Activated CD4-positive, alpha-beta T cell treated with anti-CD3 and anti-CD28 coated beads for 48 hours (primary cell): ENCODE results near the gene ATF4.
A peak's percentile ranks its signal among the peaks of the same experiment; 100 is the strongest.
"Not testable (repeated sequence)": the region's sequence is repeated elsewhere in the genome, so short reads cannot be mapped to it uniquely, and the experiment has no call there.

Source experiments
- DNase-seq: peaks from one replicate; pipeline ENCODE4 v3.0.0-alpha.2; 2020

Gene ATF4

DNA sequence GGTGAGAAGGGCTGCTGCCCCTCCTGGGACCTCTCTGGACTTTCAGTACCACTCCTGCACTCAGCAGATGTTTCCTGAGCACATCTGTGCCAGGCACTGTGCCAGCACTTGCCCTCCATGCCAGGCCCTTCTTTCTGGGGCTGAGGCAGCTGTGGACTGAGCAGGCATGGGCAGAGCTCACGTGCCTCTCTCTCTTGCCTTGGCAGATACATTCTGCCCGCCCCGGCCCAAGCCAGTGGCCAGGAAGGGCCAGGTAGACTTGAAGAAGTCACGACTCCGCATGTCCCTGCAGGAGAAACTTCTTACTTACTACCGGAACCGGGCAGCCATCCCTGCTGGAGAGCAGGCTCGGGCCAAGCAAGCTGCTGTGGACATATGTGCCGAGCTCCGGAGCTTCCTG is 8.3 kb upstream of the ATF4 start:
- DNase-seq, result no peak

DNA sequence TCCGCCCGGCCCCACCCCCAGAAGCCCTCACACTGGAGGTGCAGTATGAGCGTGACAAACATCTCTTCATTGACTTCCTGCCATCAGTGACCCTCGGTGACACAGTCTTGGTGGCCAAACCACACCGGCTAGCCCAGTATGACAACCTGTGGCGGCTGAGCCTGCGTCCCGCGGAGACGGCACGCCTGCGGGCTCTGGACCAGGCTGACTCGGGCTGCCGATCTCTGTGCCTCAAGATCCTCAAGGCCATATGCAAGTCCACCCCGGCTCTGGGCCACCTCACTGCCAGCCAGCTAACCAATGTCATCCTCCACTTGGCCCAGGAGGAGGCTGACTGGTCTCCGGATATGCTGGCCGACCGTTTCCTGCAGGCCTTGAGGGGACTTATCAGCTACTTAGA is 6.6 kb upstream of the ATF4 start:
- no peak for DNase-seq

DNA sequence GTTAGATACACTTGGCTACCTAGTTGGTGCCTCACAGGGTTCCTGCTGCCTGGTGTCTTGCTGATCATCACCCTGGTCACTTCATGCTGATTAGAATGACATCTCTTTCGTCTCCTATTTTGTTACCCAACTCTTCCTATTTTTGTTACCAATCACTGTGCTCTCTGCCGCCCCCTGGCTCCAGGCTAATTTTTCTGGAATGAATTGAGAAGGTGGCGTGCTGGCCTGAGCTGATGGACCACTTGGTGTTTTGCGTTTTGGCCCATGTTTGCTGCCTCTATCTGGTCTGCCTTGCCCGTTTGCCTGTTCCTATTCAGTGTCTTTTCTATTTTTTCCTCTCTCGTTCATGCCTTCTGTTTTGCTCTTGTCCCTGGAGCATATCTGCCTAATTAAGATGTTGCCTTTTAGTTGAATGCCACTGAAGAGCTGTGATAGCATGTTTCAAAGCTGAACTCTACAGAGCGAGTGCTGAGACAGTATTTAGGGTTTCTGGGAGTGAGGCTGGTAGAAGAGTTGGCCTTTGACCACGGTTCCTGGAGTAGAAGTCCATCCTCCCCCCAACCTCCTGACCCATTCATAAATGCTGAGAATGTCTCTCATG is 5.9 kb upstream of the ATF4 start:
- peak; percentile 65 for DNase-seq

DNA sequence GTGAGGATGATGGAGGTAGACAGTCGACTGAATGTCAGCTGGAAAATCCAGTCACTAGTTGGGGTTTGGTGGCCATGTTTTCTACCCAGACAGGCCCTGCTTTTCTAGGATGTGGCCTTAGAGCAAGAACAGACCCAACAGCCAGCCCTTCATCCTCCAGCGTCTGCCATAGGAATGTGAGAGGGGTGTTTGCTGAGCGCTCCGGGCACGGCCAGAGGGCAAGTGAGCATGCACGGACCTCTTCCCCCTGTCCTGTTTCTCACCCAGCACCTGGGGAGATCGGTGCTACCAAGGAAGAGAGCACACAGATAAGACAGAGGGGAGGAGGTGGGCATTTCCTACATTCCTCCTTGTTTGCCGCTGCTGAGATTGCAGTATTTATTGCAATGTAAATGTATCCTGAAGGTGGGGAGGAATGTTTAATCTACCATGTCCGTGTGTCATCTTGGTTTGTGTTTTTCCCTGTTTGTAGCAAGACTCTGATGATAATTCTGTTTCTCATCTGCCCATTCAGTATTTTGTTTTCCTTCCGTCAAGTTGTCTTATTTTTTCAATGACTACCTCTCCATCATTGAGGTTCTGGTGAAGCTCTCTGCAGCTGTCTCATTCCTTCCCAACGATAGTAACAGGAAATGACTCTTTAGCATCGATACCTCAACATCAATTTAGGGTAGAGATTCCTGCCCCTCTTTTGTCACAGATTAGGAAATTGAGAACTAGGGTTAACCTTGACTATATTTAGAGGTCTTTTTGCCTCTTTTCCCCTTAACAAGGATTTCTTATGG is 4.9 kb upstream of the ATF4 start:
- no peak for DNase-seq

DNA sequence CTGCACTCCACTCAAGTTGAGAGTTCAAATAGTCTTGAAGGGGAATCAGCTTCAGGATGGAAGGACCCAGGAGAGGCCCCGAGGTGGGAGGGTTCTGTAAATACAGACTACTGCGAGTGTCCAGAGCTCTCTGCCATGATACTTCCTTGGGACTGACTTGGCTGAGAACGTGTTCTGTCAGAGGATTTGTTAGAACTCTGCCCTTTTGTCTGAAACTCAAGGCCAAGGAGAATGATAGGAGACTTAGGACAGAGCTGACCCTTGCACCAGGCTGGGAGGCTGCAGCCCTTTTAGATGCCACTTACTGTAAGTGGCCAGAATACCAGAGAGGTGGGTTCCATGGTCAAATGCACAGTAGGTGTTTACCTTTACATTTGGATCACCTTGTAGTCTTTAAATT is 2.9 kb upstream of the ATF4 start:
- DNase-seq, result no peak

DNA sequence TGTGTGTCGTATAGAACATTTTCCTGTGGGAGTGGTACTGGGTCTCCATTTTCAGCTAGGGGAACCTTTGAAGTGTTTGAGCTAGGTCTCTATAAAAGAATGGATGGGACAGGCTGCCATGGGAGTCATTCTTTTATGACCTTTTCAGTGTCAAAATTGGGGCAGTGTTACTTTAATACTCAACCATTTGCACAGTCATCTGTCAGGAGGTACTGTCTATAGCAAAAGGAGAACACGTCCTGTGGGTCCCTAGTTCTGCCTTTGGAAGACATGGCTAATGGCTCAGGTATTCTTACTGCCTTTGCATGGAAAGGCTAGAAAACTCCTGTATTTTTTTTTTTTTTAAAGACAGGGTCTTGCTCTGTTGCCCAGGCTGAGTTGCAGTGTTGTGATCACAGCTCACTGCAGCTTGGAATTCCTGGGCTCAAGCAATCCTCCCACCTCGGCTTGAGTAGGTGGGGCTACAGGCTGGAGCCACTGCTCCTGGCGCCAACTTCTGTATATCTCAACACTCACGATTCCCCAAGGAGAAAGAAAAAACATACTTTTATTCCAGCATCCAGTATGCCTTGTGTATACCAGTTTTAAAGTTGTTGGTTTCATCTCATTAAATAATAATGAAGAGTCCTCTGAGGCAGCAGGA is 2.1 kb upstream of the ATF4 start:
- no peak for DNase-seq

DNA sequence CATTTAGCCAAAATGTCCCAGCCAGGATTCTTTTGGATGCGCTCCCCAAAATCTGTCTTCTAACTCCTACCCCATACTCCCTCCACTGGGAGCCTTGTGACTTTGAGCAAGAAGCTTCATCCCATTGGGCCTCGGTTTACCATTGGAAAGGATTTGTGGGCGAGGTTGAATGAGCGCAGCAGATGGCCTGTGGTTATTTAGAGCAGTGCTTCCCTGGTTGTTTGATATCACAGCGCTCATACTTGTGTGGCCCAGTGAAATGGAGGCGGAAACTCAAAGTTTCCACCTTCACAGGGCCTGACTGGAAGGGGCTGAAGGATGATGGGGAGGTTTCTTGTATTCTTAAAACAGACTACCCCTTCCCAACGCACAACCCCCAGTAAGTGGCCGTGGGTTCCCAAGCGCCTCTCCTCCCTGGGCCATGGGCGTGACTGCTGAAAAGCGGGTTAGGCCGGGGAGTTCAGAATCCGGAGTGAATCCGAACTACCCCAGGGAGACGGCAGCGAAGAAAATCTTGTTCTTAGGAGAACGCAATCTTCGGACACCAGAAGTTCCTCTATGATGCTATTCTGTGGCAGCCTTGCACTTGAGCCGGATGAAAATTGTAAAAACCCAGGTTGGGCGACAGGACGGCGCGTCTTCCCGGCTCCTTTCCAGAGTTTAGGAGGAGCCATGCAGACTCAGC is 1.2 kb upstream of the ATF4 start:
- peak; percentile 57 for DNase-seq

DNA sequence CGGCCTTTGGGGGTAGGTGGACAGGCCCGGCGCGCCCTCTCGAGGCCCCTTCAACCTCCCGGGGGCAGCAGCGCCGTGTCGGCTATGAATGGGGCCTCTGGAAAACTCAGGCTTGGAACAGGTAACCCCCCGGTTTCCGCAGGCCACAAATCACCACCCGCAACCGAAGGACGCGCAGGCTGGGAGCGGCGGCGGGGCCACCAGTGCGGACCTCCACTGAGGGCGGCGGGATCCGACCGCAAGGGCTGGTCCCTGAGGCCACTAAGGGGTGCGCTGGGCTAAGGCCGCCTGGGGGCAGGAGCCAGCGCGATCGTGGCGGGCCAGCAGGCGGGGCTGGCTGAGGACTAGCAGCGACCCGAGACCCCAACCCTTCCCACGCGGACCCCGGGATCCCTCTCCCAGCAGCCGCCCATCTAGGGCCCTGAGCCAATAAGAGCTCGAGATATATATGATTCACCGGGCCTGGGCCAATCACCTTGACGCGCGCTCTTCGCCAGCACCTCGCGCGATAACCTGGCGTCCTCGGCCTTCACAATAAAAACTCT is 609 bp upstream of the ATF4 start:
- peak; percentile 97 for DNase-seq

DNA sequence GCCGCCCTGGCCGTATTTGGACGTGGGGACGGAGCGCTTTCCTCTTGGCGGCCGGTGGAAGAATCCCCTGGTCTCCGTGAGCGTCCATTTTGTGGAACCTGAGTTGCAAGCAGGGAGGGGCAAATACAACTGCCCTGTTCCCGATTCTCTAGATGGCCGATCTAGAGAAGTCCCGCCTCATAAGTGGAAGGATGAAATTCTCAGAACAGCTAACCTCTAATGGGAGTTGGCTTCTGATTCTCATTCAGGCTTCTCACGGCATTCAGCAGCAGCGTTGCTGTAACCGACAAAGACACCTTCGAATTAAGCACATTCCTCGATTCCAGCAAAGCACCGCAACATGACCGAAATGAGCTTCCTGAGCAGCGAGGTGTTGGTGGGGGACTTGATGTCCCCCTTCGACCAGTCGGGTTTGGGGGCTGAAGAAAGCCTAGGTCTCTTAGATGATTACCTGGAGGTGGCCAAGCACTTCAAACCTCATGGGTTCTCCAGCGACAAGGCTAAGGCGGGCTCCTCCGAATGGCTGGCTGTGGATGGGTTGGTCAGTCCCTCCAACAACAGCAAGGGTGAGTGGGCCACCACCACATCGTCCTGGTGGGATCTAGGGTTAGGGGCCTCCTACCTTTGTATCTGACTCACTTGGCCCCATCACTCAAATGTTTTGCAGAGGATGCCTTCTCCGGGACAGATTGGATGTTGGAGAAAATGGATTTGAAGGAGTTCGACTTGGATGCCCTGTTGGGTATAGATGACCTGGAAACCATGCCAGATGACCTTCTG is 934 bp downstream of the ATF4 start:
- not testable (repeated sequence) for DNase-seq

DNA sequence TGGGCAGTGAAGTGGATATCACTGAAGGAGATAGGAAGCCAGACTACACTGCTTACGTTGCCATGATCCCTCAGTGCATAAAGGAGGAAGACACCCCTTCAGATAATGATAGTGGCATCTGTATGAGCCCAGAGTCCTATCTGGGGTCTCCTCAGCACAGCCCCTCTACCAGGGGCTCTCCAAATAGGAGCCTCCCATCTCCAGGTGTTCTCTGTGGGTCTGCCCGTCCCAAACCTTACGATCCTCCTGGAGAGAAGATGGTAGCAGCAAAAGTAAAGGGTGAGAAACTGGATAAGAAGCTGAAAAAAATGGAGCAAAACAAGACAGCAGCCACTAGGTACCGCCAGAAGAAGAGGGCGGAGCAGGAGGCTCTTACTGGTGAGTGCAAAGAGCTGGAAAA is 1.7 kb downstream of the ATF4 start:
- DNase-seq, result not testable (repeated sequence)

DNA sequence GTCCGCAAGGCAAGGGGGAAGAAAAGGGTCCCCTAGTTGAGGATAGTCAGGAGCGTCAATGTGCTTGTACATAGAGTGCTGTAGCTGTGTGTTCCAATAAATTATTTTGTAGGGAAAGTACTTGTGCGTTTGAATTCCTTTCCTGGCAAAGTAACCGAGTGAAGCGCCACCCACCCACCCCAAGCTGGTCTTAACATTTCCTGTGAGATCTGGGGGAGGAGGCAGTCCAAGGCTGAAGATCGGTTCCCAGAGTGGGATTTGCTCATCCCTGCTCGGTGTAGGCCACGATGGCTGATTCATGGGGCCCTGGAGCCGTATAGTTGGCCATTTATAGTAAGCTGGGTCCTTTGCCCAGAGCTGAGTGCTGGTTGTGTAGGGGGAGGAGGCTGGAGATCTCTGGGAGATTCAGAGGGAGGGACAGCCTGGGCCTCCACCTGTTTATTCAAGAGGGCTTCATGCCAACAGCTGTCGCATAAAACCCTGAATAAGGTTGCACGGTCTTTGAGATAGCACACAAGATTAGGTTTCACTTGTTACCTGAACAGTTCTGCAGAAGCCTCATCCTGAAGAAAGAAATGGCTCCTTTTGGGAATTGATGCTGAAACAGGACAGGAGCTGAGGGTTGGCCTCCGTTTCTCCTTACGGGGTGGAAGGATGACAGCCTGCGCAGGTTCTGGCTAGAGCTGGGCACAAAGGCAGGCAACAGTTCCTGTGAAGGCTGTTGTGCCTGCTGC is 2.4 kb downstream of the ATF4 start:
- peak; percentile 61 for DNase-seq

DNA sequence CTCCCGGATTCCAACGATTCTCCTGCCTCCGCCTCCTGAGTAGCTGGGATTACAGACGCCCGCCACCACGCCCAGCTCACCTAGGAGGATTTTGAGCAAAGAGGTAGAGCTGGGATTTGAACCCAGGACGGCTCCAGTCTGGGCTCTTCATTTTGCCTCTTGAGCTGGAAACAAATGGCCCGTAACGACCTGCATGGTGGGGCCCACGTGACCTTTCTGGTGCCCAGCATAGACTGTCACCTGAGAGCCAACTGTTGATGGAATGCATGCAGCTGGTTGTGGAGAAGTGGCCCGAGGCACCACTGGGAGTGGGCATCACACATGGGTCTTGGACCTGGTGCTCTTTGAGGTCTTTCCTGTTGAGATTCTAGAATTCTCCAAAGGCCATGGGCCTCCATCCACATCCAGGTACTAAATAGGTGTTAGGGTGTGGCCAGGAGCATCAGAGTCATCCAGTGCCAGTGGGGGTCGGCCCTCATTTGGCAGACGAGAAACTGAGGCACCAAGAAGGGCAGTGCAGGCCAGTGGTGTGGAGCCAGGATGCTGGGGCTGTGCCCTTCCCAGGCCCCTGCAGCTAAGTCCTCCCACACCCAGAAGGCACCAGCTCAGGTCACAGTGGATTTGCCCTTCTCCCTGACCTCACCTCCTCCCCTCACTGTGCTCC is 3.9 kb downstream of the ATF4 start:
- DNase-seq, result no peak

DNA sequence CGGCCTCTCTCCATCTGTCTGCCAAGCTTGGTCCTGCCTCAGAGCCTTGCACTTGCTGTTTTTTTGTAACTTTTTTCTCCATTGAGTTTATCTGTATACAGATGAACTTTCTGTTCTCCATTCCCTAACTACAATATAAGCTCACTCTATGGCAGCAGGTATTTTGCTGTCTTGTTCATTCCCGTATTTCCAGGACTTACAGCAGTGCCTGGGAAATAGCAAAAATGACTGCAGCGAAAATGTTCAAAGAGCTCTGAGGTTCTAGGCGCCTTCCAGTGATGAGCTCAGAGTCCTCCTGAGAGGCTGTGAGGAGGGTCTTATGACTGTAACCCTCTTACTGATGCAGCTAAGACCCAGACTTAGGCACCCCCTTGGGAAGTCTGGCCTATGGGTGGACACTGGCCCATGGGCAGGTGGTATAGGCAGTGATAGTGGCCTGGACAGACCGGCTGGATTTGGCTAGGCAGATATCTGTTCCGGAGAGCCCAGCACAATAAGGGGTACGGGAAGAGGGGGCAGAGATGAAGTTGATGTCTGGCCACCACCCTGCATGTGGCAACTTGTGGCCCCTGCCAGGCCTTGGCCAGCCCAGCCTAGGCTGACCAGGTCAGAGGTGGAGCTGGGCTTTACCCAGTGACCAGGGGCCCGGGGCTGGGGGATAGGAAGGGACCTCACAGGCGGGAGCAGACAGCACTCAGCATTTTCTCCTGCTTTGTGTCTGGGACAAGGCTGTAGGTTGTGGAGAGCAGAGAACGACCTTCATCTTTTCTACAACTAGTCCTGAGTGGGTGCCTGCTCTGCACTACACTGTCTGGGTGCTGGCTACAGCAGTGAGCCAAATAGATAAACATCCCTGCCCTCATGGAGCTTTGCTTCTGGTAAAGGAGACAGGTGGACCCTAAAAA is 4.6 kb downstream of the ATF4 start:
- DNase-seq, result no peak

DNA sequence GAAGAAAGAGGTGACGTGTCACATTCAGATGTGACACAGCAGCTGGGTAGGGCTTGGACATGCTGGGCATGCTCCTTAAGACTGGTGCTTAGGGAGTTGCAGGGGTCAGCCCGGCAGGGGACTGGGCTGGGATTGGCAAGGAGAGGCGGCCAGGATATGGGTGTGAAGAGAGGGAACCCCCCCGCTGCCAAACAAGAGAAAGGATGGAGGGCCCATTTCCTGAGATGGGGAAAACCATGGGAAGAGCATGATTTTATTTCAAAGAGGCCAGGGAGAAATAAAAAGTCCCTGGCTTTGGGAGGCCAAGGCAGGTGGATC is 5.3 kb downstream of the ATF4 start:
- DNase-seq, result no peak

DNA sequence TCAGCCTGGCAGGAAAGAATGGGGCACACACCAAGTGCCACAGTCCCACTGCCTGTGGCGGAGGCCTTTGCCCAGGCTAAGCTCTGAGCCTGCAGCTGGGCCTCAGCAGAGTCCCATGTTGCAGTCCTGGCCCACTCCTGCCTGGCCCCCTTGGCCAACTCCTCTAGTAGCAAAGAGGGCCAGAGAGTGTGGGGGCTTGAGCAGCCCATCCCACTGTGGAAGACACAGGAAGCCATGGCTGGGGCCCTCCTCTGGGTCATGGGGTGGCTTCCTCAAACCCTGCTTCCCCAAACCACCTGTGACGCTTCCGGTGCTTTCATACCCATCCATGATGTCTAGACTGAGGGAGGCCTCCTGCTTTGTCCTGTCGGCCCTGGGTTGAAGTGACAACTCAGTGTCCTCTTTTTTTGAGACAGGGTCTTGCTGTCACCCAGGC is 6.4 kb downstream of the ATF4 start:
- DNase-seq, result no peak

DNA sequence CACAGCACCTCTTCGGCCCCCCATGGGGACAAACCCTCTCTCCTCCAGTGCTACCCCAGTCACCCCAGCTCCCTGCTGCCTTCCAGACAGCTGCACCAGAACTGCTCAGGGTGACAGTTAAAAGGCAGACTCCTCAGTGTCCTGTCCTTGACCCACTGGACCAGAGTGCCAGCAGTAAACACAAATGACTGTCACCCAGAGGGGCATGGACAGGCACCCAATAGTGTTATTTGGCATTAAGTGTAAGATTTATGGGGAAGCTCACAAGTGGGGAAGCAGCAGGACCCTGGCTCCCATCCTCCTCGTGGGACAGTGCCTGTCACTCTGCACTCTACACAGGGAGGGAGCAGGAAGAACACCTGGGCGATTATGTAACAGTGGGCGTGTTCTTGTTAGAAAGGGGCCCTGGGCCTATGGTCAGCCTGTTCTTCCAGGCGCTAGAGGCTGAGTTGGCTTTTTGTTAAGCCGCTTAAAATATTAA is 7.2 kb downstream of the ATF4 start:
- no peak for DNase-seq

DNA sequence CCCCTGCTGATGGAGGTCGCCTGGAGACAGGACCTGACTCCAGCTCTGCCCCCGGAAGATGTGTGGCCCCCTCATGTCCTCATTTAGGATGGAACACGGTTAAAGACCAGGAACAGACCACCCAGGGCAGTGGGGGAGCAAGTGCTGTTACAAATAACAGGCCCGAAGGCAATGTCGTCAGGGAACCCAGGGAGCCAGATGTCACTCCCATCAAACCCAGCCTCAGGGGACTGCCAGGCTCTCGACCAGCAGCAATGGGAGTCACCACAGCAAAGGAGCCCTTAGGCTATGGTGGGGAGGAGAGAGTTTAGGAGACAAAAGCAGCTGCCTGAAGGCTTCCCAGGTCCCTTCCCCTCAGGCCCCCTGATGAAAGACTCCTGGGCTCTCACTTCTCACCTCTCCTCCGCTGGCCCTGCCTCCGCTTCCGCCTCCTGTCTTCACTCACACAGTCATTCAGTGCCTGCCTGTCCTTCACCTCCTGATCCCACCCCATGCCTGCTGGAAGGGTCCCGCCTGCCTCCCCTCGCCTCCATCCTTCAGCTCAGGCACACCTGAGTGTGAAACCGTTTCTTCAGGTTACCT is 7.8 kb downstream of the ATF4 start:
- no peak for DNase-seq

DNA sequence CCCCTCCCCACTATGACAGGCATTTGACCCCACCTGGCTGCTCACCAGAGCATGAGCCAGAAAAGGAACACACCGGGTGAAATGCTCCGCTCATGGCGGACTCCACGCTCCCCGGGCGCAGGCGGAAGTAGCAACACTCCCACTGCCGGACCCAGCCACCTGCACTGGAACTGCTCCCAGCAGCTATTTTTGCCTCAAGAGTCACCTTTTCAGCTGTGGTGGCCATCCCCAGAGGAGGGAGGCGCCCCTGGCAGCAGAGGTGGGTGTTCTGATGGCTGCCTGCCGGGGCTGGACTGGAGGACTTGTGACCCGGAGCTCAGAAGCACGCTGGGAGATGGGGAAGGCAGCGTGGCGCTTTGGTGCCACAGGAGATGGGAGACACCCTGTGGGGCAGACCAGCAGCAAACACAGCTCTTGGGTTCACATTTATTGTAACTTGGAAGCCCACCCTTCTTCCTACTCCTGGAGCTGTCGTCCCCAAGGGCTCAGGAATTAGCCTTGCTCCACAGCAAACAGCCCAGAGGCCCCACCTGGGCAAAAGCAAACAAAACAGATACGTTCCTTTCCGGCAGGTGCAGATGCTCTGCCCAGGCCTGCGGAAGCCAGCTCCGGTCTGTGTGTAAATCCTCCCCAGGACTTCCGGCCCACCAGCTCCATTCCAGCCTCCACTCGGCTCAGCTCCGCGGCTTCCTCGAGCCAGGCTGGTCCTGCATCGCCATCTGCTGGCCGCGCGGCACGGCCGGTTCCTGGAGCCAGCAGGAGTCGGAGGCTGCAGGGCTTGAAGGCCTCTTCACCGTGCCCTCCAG is 8.5 kb downstream of the ATF4 start:
- peak; percentile 95 for DNase-seq

DNA sequence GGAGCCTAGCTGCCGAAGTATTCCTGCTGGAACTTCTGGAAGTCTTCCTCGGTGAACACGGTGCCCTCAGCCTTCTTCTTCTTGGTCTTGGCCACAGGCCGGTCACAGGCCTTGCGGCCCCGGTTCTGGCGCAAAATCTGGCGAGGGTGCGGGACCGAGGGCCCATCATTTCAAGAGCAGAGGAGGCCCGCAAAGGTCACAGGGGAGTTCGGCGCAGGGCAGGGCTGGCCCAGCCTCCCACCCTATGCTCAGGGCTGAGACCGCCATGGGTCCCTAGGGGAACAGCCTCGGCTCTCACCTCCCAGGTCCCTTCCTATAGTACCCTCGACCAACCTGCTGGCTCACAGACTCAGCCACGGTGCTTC is 9.1 kb downstream of the ATF4 start:
- no peak for DNase-seq
